ENCODE measurements around the gene TNFRSF4.

Gene TNFRSF4

DNA sequence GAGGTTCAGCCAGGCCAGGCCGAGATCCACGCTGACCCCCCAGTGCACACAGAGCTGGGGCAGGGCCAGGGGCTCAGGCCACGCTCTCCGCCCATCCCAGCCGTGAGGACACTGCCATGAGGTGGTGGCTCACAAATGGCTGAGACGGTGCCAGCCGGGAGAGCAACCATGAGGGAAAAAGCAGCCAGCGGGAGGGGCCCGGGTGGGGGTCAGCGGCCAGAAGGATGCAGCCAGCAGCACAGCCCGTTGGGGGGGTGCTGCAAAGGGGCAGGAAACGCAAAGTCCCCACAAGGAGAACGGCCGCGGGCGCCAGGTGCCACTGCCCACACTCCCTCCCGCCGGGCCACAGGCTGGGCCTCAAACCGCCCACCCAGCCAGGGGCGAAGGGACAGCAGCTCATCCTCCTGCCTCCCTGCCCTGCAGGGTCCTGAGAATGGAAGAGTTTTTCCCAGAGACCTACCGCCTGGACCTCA, 32.0 kb downstream of the TNFRSF4 start:
- no peak for DNase-seq (ENCODE audit: insufficient read length, low spot score)
- FAIRE-seq: no peak
- TF ChIP-seq, protein P1, sequence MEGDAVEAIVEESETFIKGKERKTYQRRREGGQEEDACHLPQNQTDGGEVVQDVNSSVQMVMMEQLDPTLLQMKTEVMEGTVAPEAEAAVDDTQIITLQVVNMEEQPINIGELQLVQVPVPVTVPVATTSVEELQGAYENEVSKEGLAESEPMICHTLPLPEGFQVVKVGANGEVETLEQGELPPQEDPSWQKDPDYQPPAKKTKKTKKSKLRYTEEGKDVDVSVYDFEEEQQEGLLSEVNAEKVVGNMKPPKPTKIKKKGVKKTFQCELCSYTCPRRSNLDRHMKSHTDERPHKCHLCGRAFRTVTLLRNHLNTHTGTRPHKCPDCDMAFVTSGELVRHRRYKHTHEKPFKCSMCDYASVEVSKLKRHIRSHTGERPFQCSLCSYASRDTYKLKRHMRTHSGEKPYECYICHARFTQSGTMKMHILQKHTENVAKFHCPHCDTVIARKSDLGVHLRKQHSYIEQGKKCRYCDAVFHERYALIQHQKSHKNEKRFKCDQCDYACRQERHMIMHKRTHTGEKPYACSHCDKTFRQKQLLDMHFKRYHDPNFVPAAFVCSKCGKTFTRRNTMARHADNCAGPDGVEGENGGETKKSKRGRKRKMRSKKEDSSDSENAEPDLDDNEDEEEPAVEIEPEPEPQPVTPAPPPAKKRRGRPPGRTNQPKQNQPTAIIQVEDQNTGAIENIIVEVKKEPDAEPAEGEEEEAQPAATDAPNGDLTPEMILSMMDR (IDR thresholded peaks at IDR 0.05; ENCODE audit: insufficient read depth, missing control alignments): no peak

- TF ChIP-seq, protein P1 (IDR thresholded peaks at IDR 0.05; ENCODE audit: insufficient read depth, missing control alignments): no peak
Observed at GRCh38 chr1:1181129-1181937, 32.6 kb downstream of the TNFRSF4 start.

GRCh38 chr1:1179983-1180861, 33.7 kb downstream of the TNFRSF4 start:
- DNase-seq (ENCODE audit: insufficient read length, low spot score) (no peak), FAIRE-seq (no peak)
- TF ChIP-seq, protein P1 (IDR thresholded peaks at IDR 0.05; ENCODE audit: insufficient read depth, missing control alignments): no peak

More at GRCh38 chr1:1181129-1181937, 32.6 kb downstream of the TNFRSF4 start:
- no peak for FAIRE-seq
- no peak for DNase-seq (ENCODE audit: insufficient read length, low spot score)

- DNase-seq (ENCODE audit: insufficient read length, low spot score): no peak
- TF ChIP-seq, protein P1 (IDR thresholded peaks at IDR 0.05; ENCODE audit: insufficient read depth, missing control alignments): no peak
- FAIRE-seq: no peak
Observed at GRCh38 chr1:1179346-1179982, 34.5 kb downstream of the TNFRSF4 start.

GRCh38 chr1:1178794-1179331, 35.1 kb downstream of the TNFRSF4 start:
- DNase-seq (ENCODE audit: insufficient read length, low spot score) (no peak), FAIRE-seq (no peak)
- TF ChIP-seq, protein P1 (IDR thresholded peaks at IDR 0.05; ENCODE audit: insufficient read depth, missing control alignments): no peak

GRCh38 chr1:1177452-1178206, 36.3 kb downstream of the TNFRSF4 start:
- TF ChIP-seq, protein P1 (IDR thresholded peaks at IDR 0.05; ENCODE audit: insufficient read depth, missing control alignments): no peak
- no peak for DNase-seq (ENCODE audit: insufficient read length, low spot score)
- FAIRE-seq: no peak

Measured in D721Med (cell line).